DOHH2 (cell line): Measurements from ENCODE around the gene SLITRK2.

Experiments
- H3F3A ChIP-seq: fragments of 200-600 bp; sonication (generic), shearing (Covaris generic); 2 replicates; pipeline ENCODE4 v1.6.0; 2016; ENCODE audit warnings: antibody characterized with exemption, mild to moderate bottlenecking; ENCODE audit not compliant: control insufficient read depth, insufficient read depth
- H3K27ac ChIP-seq: fragments of 200-600 bp; sonication (generic); 2 replicates; pipeline ENCODE4 v1.5.1; 2014; ENCODE audit warnings: low read depth, mild to moderate bottlenecking, low read length, moderate library complexity
- H3K27me3 ChIP-seq: fragments of 200-600 bp; sonication (generic); 2 replicates; pipeline ENCODE4 v1.6.1; 2014; ENCODE audit warnings: mild to moderate bottlenecking, low read length, mixed read lengths; ENCODE audit not compliant: control insufficient read depth
- H3K36me3 ChIP-seq: fragments of 200-600 bp; sonication (generic); 2 replicates; pipeline ENCODE4 v1.6.1; 2014; ENCODE audit warnings: mild to moderate bottlenecking, low read length, moderate library complexity, mixed read lengths; ENCODE audit not compliant: control insufficient read depth
- H3K4me1 ChIP-seq: fragments of 200-600 bp; sonication (generic); 2 replicates; pipeline ENCODE4 v1.6.1; 2014; ENCODE audit warnings: mild to moderate bottlenecking, low read length, mixed read lengths; ENCODE audit not compliant: control insufficient read depth
- H3K4me2 ChIP-seq: fragments of 200-600 bp; sonication (generic); 2 replicates; pipeline ENCODE4 v1.6.0; 2014; ENCODE audit warnings: mild to moderate bottlenecking, low read length, moderate library complexity
- H3K4me3 ChIP-seq: fragments of 200-600 bp; sonication (generic); 2 replicates; pipeline ENCODE4 v1.5.1; 2014; ENCODE audit warnings: mild to moderate bottlenecking, low read length, mixed read lengths
- H3K79me2 ChIP-seq: fragments of 200-600 bp; sonication (generic); 2 replicates; pipeline ENCODE4 v1.6.1; 2014; ENCODE audit warnings: mild to moderate bottlenecking, low read length, mixed read lengths; ENCODE audit not compliant: control insufficient read depth
- H3K9me2 ChIP-seq: fragments of 200-600 bp; sonication (generic); replicated peaks from 2 replicates; pipeline ENCODE4 v1.6.1; 2014; ENCODE audit warnings: mild to moderate bottlenecking, low read length, mixed read lengths; ENCODE audit not compliant: control insufficient read depth
- H3K9me3 ChIP-seq: fragments of 200-600 bp; sonication (generic); 2 replicates; pipeline ENCODE4 v1.6.1; 2014; ENCODE audit warnings: antibody characterized with exemption, low read length, mixed read lengths; ENCODE audit not compliant: control insufficient read depth, insufficient read depth
- H4K20me1 ChIP-seq: fragments of 200-600 bp; sonication (generic); 2 replicates; pipeline ENCODE4 v1.6.0; 2014; ENCODE audit warnings: low read depth, mild to moderate bottlenecking, antibody characterized with exemption, low read length, moderate library complexity; ENCODE audit not compliant: control insufficient read depth, insufficient read depth
- CTCF ChIP-seq: fragments of 200-600 bp; sonication (generic); IDR thresholded peaks from one replicate; pipeline ENCODE4 v1.5.1; 2014; ENCODE audit warnings: antibody characterized with exemption, mild to moderate bottlenecking, low read depth, low read length; ENCODE audit not compliant: poor library complexity, severe bottlenecking
- EZH2phosphoT487 ChIP-seq: fragments of 200-600 bp; sonication (generic); IDR thresholded peaks from 2 replicates; pipeline ENCODE4 v1.6.1; 2017; ENCODE audit warnings: borderline replicate concordance, mild to moderate bottlenecking, antibody characterized with exemption, low read length, moderate library complexity, mixed read lengths

SLITRK2 gene

GRCh38 chrX:145818186-145819113 is 821 bp downstream of the SLITRK2 start:
- Histone ChIP-seq H3K27me3 (no peaks in the 10 kb centered on the region), H4K20me1 (no peaks in the 10 kb centered on the region), H3K27ac (no peak overlapping the region), H3K9me2 (no peaks in the 10 kb centered on the region), H3K9me3 (no peaks in the 10 kb centered on the region), H3K4me1 (no peaks in the 10 kb centered on the region), H3K4me2 (no peak overlapping the region), H3F3A (no peaks in the 10 kb centered on the region), H3K4me3 (no peak overlapping the region), H3K36me3 (no peaks in the 10 kb centered on the region), H3K79me2 (no peaks in the 10 kb centered on the region)
- no peak for TF ChIP-seq EZH2phosphoT487
- no peak for TF ChIP-seq CTCF

- no peak overlapping the region for H3K4me2 ChIP-seq
- H3K27me3 ChIP-seq, result no peaks in the 10 kb centered on the region
Observed at GRCh38 chrX:145820825-145821224, 3.2 kb downstream of the SLITRK2 start.

DNA sequence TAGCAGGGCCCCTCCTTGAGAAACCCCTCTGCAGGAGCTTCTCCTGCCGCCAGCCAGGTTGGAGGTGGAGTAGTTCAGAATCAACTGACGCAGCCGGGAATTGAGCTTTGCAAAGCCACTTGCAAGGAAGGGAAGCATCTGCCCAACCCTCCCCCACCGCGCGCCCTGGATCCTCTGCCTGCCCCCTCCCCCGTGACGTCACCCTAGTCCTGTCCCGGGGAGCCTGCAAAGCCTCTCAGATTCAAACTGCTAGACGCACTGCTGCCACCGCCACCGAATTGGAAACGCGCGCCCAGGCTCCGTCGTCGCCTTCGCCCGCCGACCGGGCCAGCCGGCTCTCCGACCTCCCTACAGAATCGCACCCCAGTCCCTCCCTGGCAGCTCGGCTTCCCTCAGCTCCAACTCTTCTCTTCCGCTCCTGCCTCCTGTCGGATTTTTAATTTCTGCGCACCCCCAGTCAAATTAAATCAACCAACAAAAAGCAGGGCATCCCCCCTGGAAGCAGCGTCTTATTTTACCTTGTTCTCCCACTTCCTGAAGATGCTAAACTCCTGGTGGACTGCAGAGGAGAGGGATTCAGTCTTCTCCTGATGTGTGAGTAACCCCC is 3.8 kb downstream of the SLITRK2 start:
- H3K4me3 ChIP-seq, result no peak overlapping the region

More at GRCh38 chrX:145820825-145821224, 3.2 kb downstream of the SLITRK2 start:
- H3F3A ChIP-seq, result no peaks in the 10 kb centered on the region
- H3K36me3 ChIP-seq, result no peaks in the 10 kb centered on the region
- TF ChIP-seq EZH2phosphoT487 (no peak), CTCF (no peak)
- H3K79me2 ChIP-seq, result no peaks in the 10 kb centered on the region
- no peaks in the 10 kb centered on the region for H3K9me3 ChIP-seq
- H3K9me2 ChIP-seq, result no peaks in the 10 kb centered on the region
- no peak overlapping the region for H3K4me3 ChIP-seq
- H3K4me1 ChIP-seq, result no peaks in the 10 kb centered on the region
- H3K27ac ChIP-seq, result no peak overlapping the region
- H4K20me1 ChIP-seq, result no peaks in the 10 kb centered on the region

More for the DNA sequence above, 3.8 kb downstream of the SLITRK2 start:
- H3K4me2 ChIP-seq, result no peak overlapping the region
- H4K20me1 ChIP-seq, result no peaks in the 10 kb centered on the region
- H3K27ac ChIP-seq, result no peak overlapping the region
- H3K79me2 ChIP-seq, result no peaks in the 10 kb centered on the region
- H3K9me2 ChIP-seq, result no peaks in the 10 kb centered on the region
- H3K9me3 ChIP-seq, result no peaks in the 10 kb centered on the region
- TF ChIP-seq EZH2phosphoT487 (no peak), CTCF (no peak)
- H3K4me1 ChIP-seq, result no peaks in the 10 kb centered on the region
- no peaks in the 10 kb centered on the region for H3K27me3 ChIP-seq
- no peaks in the 10 kb centered on the region for H3F3A ChIP-seq
- H3K36me3 ChIP-seq, result no peaks in the 10 kb centered on the region
